H9 (cell line): ENCODE measurements around the gene RAB7B. TPM values are rescaled to one million over a fixed set of nuclear protein-coding genes. Genes with fewer than 3 reads are reported as not detected.

ENCODE experiments used
- DNase-seq: peaks from one replicate; pipeline ENCODE4 v3.0.0-alpha.2; 2017
- H2AFZ ChIP-seq: one replicate; pipeline ENCODE4 v1.6.1; 2013; ENCODE audit warnings: mild to moderate bottlenecking, low read length, control low read depth, moderate library complexity
- H2AK5ac ChIP-seq: 2 replicates; pipeline ENCODE4 v1.6.1; 2013; ENCODE audit warnings: low read length, control low read depth, mixed read lengths; ENCODE audit not compliant: insufficient read length
- H2BK120ac ChIP-seq: one replicate; pipeline ENCODE4 v1.6.1; 2013; ENCODE audit warnings: low read depth, mild to moderate bottlenecking, low read length, control low read depth, inconsistent platforms; ENCODE audit not compliant: poor library complexity, severe bottlenecking
- H2BK12ac ChIP-seq: 2 replicates; pipeline ENCODE4 v1.6.1; 2013; ENCODE audit warnings: low read length, control low read depth, mixed read lengths, low read depth; ENCODE audit not compliant: insufficient read length
- H2BK15ac ChIP-seq: 2 replicates; pipeline ENCODE4 v1.6.1; 2013; ENCODE audit warnings: low read depth, low read length, control low read depth
- H2BK20ac ChIP-seq: one replicate; pipeline ENCODE4 v1.6.1; 2013; ENCODE audit warnings: low read depth, mild to moderate bottlenecking, low read length, control low read depth, inconsistent platforms; ENCODE audit not compliant: poor library complexity, severe bottlenecking
- H2BK5ac ChIP-seq: 2 replicates; pipeline ENCODE4 v1.6.1; 2013; ENCODE audit warnings: low read length, control low read depth, mixed read lengths; ENCODE audit not compliant: insufficient read length
- H3K14ac ChIP-seq: 2 replicates; pipeline ENCODE4 v1.6.1; 2013; ENCODE audit warnings: low read length, control low read depth; ENCODE audit not compliant: insufficient read depth
- H3K18ac ChIP-seq: 2 replicates; pipeline ENCODE4 v1.6.1; 2013; ENCODE audit warnings: low read depth, mild to moderate bottlenecking, mixed read lengths, low read length, control low read depth; ENCODE audit not compliant: insufficient read length
- H3K23ac ChIP-seq: 2 replicates; pipeline ENCODE4 v1.6.1; 2013; ENCODE audit warnings: low read length, control low read depth, mixed read lengths, low read depth; ENCODE audit not compliant: insufficient read length
- H3K23me2 ChIP-seq: 2 replicates; pipeline ENCODE4 v1.6.1; 2013; ENCODE audit warnings: low read depth, mild to moderate bottlenecking, mixed read lengths, low read length, control low read depth; ENCODE audit not compliant: insufficient read length, poor library complexity, severe bottlenecking
- H3K27ac ChIP-seq: 2 replicates; pipeline ENCODE4 v1.5.1; 2013; ENCODE audit warnings: low read length, control low read depth, mixed read lengths, low read depth; ENCODE audit not compliant: insufficient read length
- H3K27me3 ChIP-seq: 2 replicates; pipeline ENCODE4 v1.6.1; 2013; ENCODE audit warnings: low read length, control low read depth, inconsistent platforms; ENCODE audit not compliant: insufficient read depth
- H3K4ac ChIP-seq: 2 replicates; pipeline ENCODE4 v1.6.1; 2013; ENCODE audit warnings: low read depth, mild to moderate bottlenecking, control low read depth, inconsistent platforms, low read length, moderate library complexity
- H3K4me1 ChIP-seq: 2 replicates; pipeline ENCODE4 v1.6.1; 2013; ENCODE audit warnings: low read length, control low read depth, inconsistent platforms; ENCODE audit not compliant: insufficient read depth
- H3K4me2 ChIP-seq: 2 replicates; pipeline ENCODE4 v1.6.1; 2013; ENCODE audit warnings: low read length, control low read depth, mixed read lengths; ENCODE audit not compliant: insufficient read length, insufficient read depth
- H3K56ac ChIP-seq: 2 replicates; pipeline ENCODE4 v1.6.1; 2013; ENCODE audit warnings: low read depth, mild to moderate bottlenecking, mixed read lengths, low read length, control low read depth; ENCODE audit not compliant: insufficient read length
- H3K79me1 ChIP-seq: 2 replicates; pipeline ENCODE4 v1.6.1; 2013; ENCODE audit warnings: low read depth, mild to moderate bottlenecking, moderate library complexity, low read length, control low read depth, inconsistent platforms; ENCODE audit not compliant: insufficient read depth, poor library complexity, severe bottlenecking
- H3K79me2 ChIP-seq: 2 replicates; pipeline ENCODE4 v1.6.1; 2013; ENCODE audit warnings: low read length, control low read depth, inconsistent platforms; ENCODE audit not compliant: insufficient read depth
- H3K9ac ChIP-seq: 2 replicates; pipeline ENCODE4 v1.6.1; 2013; ENCODE audit warnings: low read length, control low read depth, mixed read lengths; ENCODE audit not compliant: insufficient read length; ENCODE audit errors: extremely low read depth
- H3K9me3 ChIP-seq: one replicate; pipeline ENCODE4 v1.6.1; 2013; ENCODE audit warnings: low read depth, low read length, inconsistent platforms; ENCODE audit not compliant: control insufficient read depth
- H3T11ph ChIP-seq: one replicate; pipeline ENCODE4 v1.6.1; 2013; ENCODE audit warnings: mild to moderate bottlenecking, low read length, control low read depth, inconsistent platforms
- H4K20me1 ChIP-seq: one replicate; pipeline ENCODE4 v1.6.1; 2013; ENCODE audit not compliant: control insufficient read depth, insufficient read length, insufficient read depth
- H4K5ac ChIP-seq: 2 replicates; pipeline ENCODE4 v1.6.1; 2013; ENCODE audit warnings: low read depth, mild to moderate bottlenecking, mixed read lengths, low read length, control low read depth; ENCODE audit not compliant: insufficient read length
- H4K8ac ChIP-seq: replicated peaks from 2 replicates; pipeline ENCODE4 v1.6.1; 2013; ENCODE audit warnings: low read length, control low read depth, mixed read lengths, low read depth; ENCODE audit not compliant: insufficient read length
- H4K91ac ChIP-seq: 2 replicates; pipeline ENCODE4 v1.6.1; 2013; ENCODE audit warnings: low read depth, mild to moderate bottlenecking, moderate library complexity, mixed read lengths, low read length, control low read depth; ENCODE audit not compliant: insufficient read length
- H3K27ac Mint-ChIP-seq, 3 experiments: 2 replicates in 2 of 3; 3 replicates in 1 of 3; pipeline ENCODE4 v1.8.0; 2020 to 2021; ENCODE audit warnings: mixed read lengths in 3 of 3, mild to moderate bottlenecking in 1 of 3, moderate library complexity in 1 of 3
- H3K27me3 Mint-ChIP-seq: 2 replicates; pipeline ENCODE4 v1.8.0; 2021; ENCODE audit warnings: low read depth, mild to moderate bottlenecking, moderate library complexity, mixed read lengths
- H3K36me3 Mint-ChIP-seq, 3 experiments: 2 replicates in 2 of 3; 3 replicates in 1 of 3; pipeline ENCODE4 v1.8.0; 2020 to 2021; ENCODE audit warnings: low read depth in 3 of 3, mixed read lengths in 3 of 3; ENCODE audit not compliant: insufficient read depth in 1 of 3
- H3K4me1 Mint-ChIP-seq, 2 experiments: 2 replicates each; pipeline ENCODE4 v1.8.0; 2020; ENCODE audit warnings: mixed read lengths in 2 of 2
- H3K4me3 Mint-ChIP-seq, 2 experiments: 2 replicates in 1 of 2; 3 replicates in 1 of 2; pipeline ENCODE4 v1.8.0; 2020 to 2021; ENCODE audit warnings: mild to moderate bottlenecking in 2 of 2, mixed read lengths in 2 of 2, moderate library complexity in 1 of 2
- H3K9me3 Mint-ChIP-seq, 2 experiments: 2 replicates in 1 of 2; 3 replicates in 1 of 2; pipeline ENCODE4 v1.8.0; 2020; ENCODE audit warnings: mild to moderate bottlenecking in 2 of 2, mixed read lengths in 2 of 2, moderate library complexity in 1 of 2
- WGBS: extraction: QIAGEN DNeasy Blood & Tissue Kit; methylation state at CpG from one replicate; pipeline ENCODE4 v1.1.7; 2013; ENCODE audit warnings: missing lambda C conversion rate, low lambda C conversion rate, mixed read lengths; ENCODE audit not compliant: insufficient read length; ENCODE audit errors: extremely low coverage; 5-methylcytosine and 5-hydroxymethylcytosine counted together
- total RNA-seq: library from RNA; stranded (reverse); gene quantifications from 2 replicates; pipeline ENCODE4 v1.2.1, GENCODE V29; 2021
- TF ChIP-seq, protein P1 (sequence below): fragments of 200-600 bp; sonication (generic); conservative IDR thresholded peaks from 3 replicates; pipeline ENCODE4 v1.8.0; 2021; ENCODE audit warnings: antibody characterized with exemption, mild to moderate bottlenecking

The RAB7B gene
- total RNA-seq, 1 experiment from 2014 or later, result 0.68 TPM

- TF ChIP-seq, protein P1, sequence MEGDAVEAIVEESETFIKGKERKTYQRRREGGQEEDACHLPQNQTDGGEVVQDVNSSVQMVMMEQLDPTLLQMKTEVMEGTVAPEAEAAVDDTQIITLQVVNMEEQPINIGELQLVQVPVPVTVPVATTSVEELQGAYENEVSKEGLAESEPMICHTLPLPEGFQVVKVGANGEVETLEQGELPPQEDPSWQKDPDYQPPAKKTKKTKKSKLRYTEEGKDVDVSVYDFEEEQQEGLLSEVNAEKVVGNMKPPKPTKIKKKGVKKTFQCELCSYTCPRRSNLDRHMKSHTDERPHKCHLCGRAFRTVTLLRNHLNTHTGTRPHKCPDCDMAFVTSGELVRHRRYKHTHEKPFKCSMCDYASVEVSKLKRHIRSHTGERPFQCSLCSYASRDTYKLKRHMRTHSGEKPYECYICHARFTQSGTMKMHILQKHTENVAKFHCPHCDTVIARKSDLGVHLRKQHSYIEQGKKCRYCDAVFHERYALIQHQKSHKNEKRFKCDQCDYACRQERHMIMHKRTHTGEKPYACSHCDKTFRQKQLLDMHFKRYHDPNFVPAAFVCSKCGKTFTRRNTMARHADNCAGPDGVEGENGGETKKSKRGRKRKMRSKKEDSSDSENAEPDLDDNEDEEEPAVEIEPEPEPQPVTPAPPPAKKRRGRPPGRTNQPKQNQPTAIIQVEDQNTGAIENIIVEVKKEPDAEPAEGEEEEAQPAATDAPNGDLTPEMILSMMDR, result no peak
- no CpG with 5 or more reads among the region's 1 CpG for WGBS
- Mint-ChIP-seq H3K4me1 (peaks cover 5 to 14% of the 10 kb centered on the region in 2 experiments), H3K4me3 (no peak overlapping the region), H3K36me3 (no peaks in the 10 kb centered on the region), H3K27me3 (peaks cover 2% of the 10 kb centered on the region), H3K9me3 (no peaks in the 10 kb centered on the region), H3K27ac (no peak overlapping the region)
- Histone ChIP-seq H3K4me2 (no peak overlapping the region), H3K27ac (no peak overlapping the region), H2BK5ac (no peak overlapping the region), H4K8ac (no peak overlapping the region), H2BK12ac (no peak overlapping the region), H4K91ac (no peak overlapping the region), H3K56ac (no peak overlapping the region), H3K23me2 (no peaks in the 10 kb centered on the region), H3K27me3 (no peaks in the 10 kb centered on the region), H2BK120ac (no peak overlapping the region), H3K79me1 (no peaks in the 10 kb centered on the region), H4K5ac (no peak overlapping the region), H3K9me3 (no peaks in the 10 kb centered on the region), H3K9ac (no peak overlapping the region), H4K20me1 (no peaks in the 10 kb centered on the region), H2AFZ (no peak overlapping the region), H3T11ph (no peak overlapping the region), H2AK5ac (no peak overlapping the region), H3K23ac (no peak overlapping the region), H2BK20ac (no peak overlapping the region), H3K4me1 (no peaks in the 10 kb centered on the region), H2BK15ac (no peak overlapping the region), H3K18ac (no peak overlapping the region), H3K4ac (no peak overlapping the region), H3K14ac (no peak overlapping the region), H3K79me2 (no peaks in the 10 kb centered on the region)
- DNase-seq, result no peak
These were observed 21.9 kb downstream of the RAB7B start for GRCh38 chr1:205981257-205981656.
